Measurements from ENCODE around the gene CCL18.

DNA sequence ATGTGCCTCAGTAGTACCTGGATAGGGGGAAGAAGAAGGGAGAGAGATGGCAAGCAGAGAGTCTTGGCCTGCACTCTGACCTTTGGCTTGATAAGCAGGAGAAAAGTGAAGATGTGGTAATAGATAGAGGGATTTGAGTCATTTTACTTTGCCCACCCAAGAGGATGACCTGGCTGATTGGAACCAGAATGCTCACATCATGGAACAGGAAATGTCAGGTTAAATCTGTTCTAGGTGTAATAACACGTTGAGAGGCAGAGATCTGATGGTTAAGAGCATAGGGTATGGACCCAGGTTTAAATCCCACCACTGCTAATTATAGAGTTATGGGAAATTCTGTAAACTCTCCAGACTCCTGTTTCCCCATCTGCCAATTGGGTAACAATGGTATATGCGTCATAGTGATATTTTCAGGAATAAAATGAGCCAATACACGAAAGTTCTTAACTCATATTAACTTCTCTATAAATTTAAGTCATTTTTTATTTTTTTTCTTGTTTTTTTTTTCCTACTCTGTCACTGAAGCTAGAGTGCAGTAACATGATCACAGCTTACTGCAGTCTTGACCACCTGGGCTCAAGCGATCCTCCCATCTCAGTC, 8.1 kb upstream of the CCL18 start:
- TF ChIP-seq EZH2 (IDR thresholded peaks at IDR 0.05; ENCODE audit: insufficient read depth, low read length) (no peak), CTCF (IDR thresholded peaks at IDR 0.05; ENCODE audit: insufficient read depth, low read depth, low read length) (no peak)
